ENCODE data around the gene EPN3. TPM values are rescaled to one million over a fixed set of nuclear protein-coding genes. Genes with fewer than 3 reads are reported as not detected.

EPN3 gene
- total RNA-seq, 2 donors from 2014 or later, result not detected

GRCh38 chr17:50556803-50557202, 24.3 kb downstream of the EPN3 start:
- H3K36me3 Mint-ChIP-seq, result no peaks in the 10 kb centered on the region
- H3K4me1 Mint-ChIP-seq (ENCODE audit: low read depth in 2 of 2), result peaks cover 0 to 6% of the 10 kb centered on the region in 2 donors
- H3K4me3 Mint-ChIP-seq, result no peak overlapping the region
- peaks cover 0 to 8% of the 10 kb centered on the region in 2 donors for H3K27me3 Mint-ChIP-seq
- ATAC-seq (no peak), DNase-seq (ENCODE audit: low spot score) (no peak)
- no peak overlapping the region for H3K27ac Mint-ChIP-seq
- H3K9me3 Mint-ChIP-seq, result no peaks in the 10 kb centered on the region

GRCh38 chr17:50557630-50558029, 25.1 kb downstream of the EPN3 start:
- no peak overlapping the region for H3K4me3 Mint-ChIP-seq
- H3K27me3 Mint-ChIP-seq, result peaks cover 7 to 13% of the 10 kb centered on the region in 2 donors
- no peak for ATAC-seq

GRCh38 chr17:50558091-50558490, 25.6 kb downstream of the EPN3 start:
- H3K4me3 Mint-ChIP-seq, result peak overlapping the region; percentile 47
- no peak for ATAC-seq

More at GRCh38 chr17:50557630-50558029, 25.1 kb downstream of the EPN3 start:
- no peak for DNase-seq (ENCODE audit: low spot score)
- H3K4me1 Mint-ChIP-seq (ENCODE audit: low read depth in 2 of 2), result peaks cover 0 to 10% of the 10 kb centered on the region in 2 donors
- H3K9me3 Mint-ChIP-seq, result no peaks in the 10 kb centered on the region
- no peaks in the 10 kb centered on the region for H3K36me3 Mint-ChIP-seq
- H3K27ac Mint-ChIP-seq, result no peak overlapping the region

GRCh38 chr17:50558581-50558940, 26.0 kb downstream of the EPN3 start:
- Mint-ChIP-seq H3K4me1 (ENCODE audit: low read depth in 2 of 2) (peaks cover 0 to 10% of the 10 kb centered on the region in 2 donors), H3K9me3 (no peaks in the 10 kb centered on the region), H3K4me3 (peak overlapping the region; percentile 47), H3K27me3 (peaks cover 8 to 13% of the 10 kb centered on the region in 2 donors), H3K36me3 (no peaks in the 10 kb centered on the region), H3K27ac (no peak overlapping the region)
- DNase-seq (ENCODE audit: low spot score), result no peak
- ATAC-seq, result no peak

More at GRCh38 chr17:50558091-50558490, 25.6 kb downstream of the EPN3 start:
- Mint-ChIP-seq H3K27me3 (peaks cover 8 to 13% of the 10 kb centered on the region in 2 donors), H3K4me1 (ENCODE audit: low read depth in 2 of 2) (peaks cover 0 to 10% of the 10 kb centered on the region in 2 donors), H3K9me3 (no peaks in the 10 kb centered on the region), H3K27ac (no peak overlapping the region), H3K36me3 (no peaks in the 10 kb centered on the region)
- DNase-seq (ENCODE audit: low spot score), result no peak

GRCh38 chr17:50558941-50559614, 26.5 kb downstream of the EPN3 start:
- DNase-seq (ENCODE audit: low spot score) (no peak), ATAC-seq (no peak)
- peaks cover 13 to 16% of the 10 kb centered on the region in 2 donors for H3K27me3 Mint-ChIP-seq

GRCh38 chr17:50559674-50560184, 27.2 kb downstream of the EPN3 start:
- Mint-ChIP-seq H3K27me3 (peaks cover 16 to 19% of the 10 kb centered on the region in 2 donors), H3K36me3 (no peaks in the 10 kb centered on the region), H3K9me3 (no peaks in the 10 kb centered on the region), H3K4me1 (ENCODE audit: low read depth in 2 of 2) (peaks cover 0 to 10% of the 10 kb centered on the region in 2 donors), H3K4me3 (peak overlapping the region; percentile 59), H3K27ac (no peak overlapping the region)
- no peak for DNase-seq (ENCODE audit: low spot score)
- ATAC-seq, result peak; percentile 13 to 38

More at GRCh38 chr17:50558941-50559614, 26.5 kb downstream of the EPN3 start:
- Mint-ChIP-seq H3K4me1 (ENCODE audit: low read depth in 2 of 2) (peaks cover 0 to 10% of the 10 kb centered on the region in 2 donors), H3K9me3 (no peaks in the 10 kb centered on the region), H3K27ac (no peak overlapping the region), H3K4me3 (peak overlapping the region; percentile 47), H3K36me3 (no peaks in the 10 kb centered on the region)

- ATAC-seq, result peak; percentile 94 to 95
- Mint-ChIP-seq H3K36me3 (no peaks in the 10 kb centered on the region), H3K27me3 (peaks cover 17 to 24% of the 10 kb centered on the region in 2 donors), H3K27ac (no peak within 1 kb of the TSS), H3K4me1 (ENCODE audit: low read depth in 2 of 2) (peaks cover 0 to 12% of the 10 kb centered on the region in 2 donors), H3K4me3 (peak within 1 kb of the TSS; percentile 59), H3K9me3 (no peaks in the 10 kb centered on the region)
- peak; percentile 90 for DNase-seq (ENCODE audit: low spot score)
These were observed 27.8 kb downstream of the EPN3 start, which contains the start of gene CACNA1G for GRCh38 chr17:50560185-50560824. TSS of gene CACNA1G (plus strand) at chr17:50560715. CDS start at chr17:50561460, 745 bp downstream.

GRCh38 chr17:50560931-50561745, 28.6 kb downstream of the EPN3 start:
- ATAC-seq, result peak in 1 of 2 donors; percentile 17
- Mint-ChIP-seq H3K4me3 (no peak overlapping the region), H3K36me3 (no peaks in the 10 kb centered on the region)

GRCh38 chr17:50561746-50562141, 29.2 kb downstream of the EPN3 start:
- H3K4me1 Mint-ChIP-seq (ENCODE audit: low read depth in 2 of 2), result peaks cover 6 to 15% of the 10 kb centered on the region in 2 donors
- H3K27me3 Mint-ChIP-seq, result peaks cover 31 to 36% of the 10 kb centered on the region in 2 donors
- DNase-seq (ENCODE audit: low spot score), result no peak
- no peak overlapping the region for H3K27ac Mint-ChIP-seq
- H3K9me3 Mint-ChIP-seq, result no peaks in the 10 kb centered on the region
- ATAC-seq, result no peak
- H3K4me3 Mint-ChIP-seq, result no peak overlapping the region
- no peaks in the 10 kb centered on the region for H3K36me3 Mint-ChIP-seq

More at GRCh38 chr17:50560931-50561745, 28.6 kb downstream of the EPN3 start:
- Mint-ChIP-seq H3K27ac (no peak overlapping the region), H3K27me3 (peaks cover 25 to 30% of the 10 kb centered on the region in 2 donors), H3K9me3 (no peaks in the 10 kb centered on the region), H3K4me1 (ENCODE audit: low read depth in 2 of 2) (peaks cover 6 to 15% of the 10 kb centered on the region in 2 donors)
- no peak for DNase-seq (ENCODE audit: low spot score)

- no peak overlapping the region for H3K27ac Mint-ChIP-seq
These were observed 29.9 kb downstream of the EPN3 start for GRCh38 chr17:50562242-50563091.

GRCh38 chr17:50563092-50563511, 30.6 kb downstream of the EPN3 start:
- H3K4me3 Mint-ChIP-seq, result no peak overlapping the region
- DNase-seq (ENCODE audit: low spot score) (no peak), ATAC-seq (no peak)
- H3K27ac Mint-ChIP-seq, result no peak overlapping the region
- H3K4me1 Mint-ChIP-seq (ENCODE audit: low read depth in 2 of 2), result peaks cover 6 to 15% of the 10 kb centered on the region in 2 donors
- H3K9me3 Mint-ChIP-seq, result no peaks in the 10 kb centered on the region
- H3K36me3 Mint-ChIP-seq, result no peaks in the 10 kb centered on the region
- H3K27me3 Mint-ChIP-seq, result peaks cover 45 to 46% of the 10 kb centered on the region in 2 donors

More at GRCh38 chr17:50562242-50563091, 29.9 kb downstream of the EPN3 start:
- Mint-ChIP-seq H3K27me3 (peaks cover 39 to 43% of the 10 kb centered on the region in 2 donors), H3K4me3 (peak overlapping the region; percentile 30), H3K9me3 (no peaks in the 10 kb centered on the region), H3K4me1 (ENCODE audit: low read depth in 2 of 2) (peaks cover 6 to 15% of the 10 kb centered on the region in 2 donors), H3K36me3 (no peaks in the 10 kb centered on the region)
- no peak for DNase-seq (ENCODE audit: low spot score)
- no peak for ATAC-seq

GRCh38 chr17:50564916-50565315, 32.4 kb downstream of the EPN3 start:
- H3K27ac Mint-ChIP-seq, result no peak overlapping the region
- no peak for ATAC-seq
- no peaks in the 10 kb centered on the region for H3K9me3 Mint-ChIP-seq
- peaks cover 41 to 48% of the 10 kb centered on the region in 2 donors for H3K27me3 Mint-ChIP-seq
- peaks cover 6 to 11% of the 10 kb centered on the region in 2 donors for H3K4me1 Mint-ChIP-seq (ENCODE audit: low read depth in 2 of 2)
- no peak overlapping the region for H3K4me3 Mint-ChIP-seq
- H3K36me3 Mint-ChIP-seq, result no peaks in the 10 kb centered on the region
- DNase-seq (ENCODE audit: low spot score), result no peak

All from natural killer cell treated with Interleukin-12 subunit alpha and Interleukin-12 subunit beta and Interleukin-15 and Interleukin-18, amount 100 ng/mL, for 72 hours (primary cell).